Endothelial cell of umbilical vein (primary cell): Measurements from ENCODE around the gene ACTA2.

Experiments used
- EZH2 ChIP-seq: IDR thresholded peaks from 2 replicates; pipeline ENCODE4 v1.6.1; 2012; ENCODE audit warnings: borderline replicate concordance, low read depth, mild to moderate bottlenecking, moderate library complexity, low read length, inconsistent platforms; ENCODE audit not compliant: severe bottlenecking
- TF ChIP-seq, protein P1 (sequence below), 2 donors: IDR thresholded peaks; 1 replicate in 1 of 2; 2 replicates in 1 of 2; pipeline ENCODE4 v1.5.1; 2011; ENCODE audit warnings: low read length in 2 of 2, mild to moderate bottlenecking in 2 of 2, moderate library complexity in 2 of 2, control low read depth in 1 of 2, inconsistent platforms in 1 of 2, low read depth in 1 of 2; ENCODE audit not compliant: insufficient read depth in 1 of 2; ENCODE audit errors: extremely low read depth in 1 of 2
- TF ChIP-seq, protein P2 (sequence below): IDR thresholded peaks from 2 replicates; pipeline ENCODE4 v1.6.1; 2011; ENCODE audit not compliant: insufficient read depth, insufficient read length

DNA sequence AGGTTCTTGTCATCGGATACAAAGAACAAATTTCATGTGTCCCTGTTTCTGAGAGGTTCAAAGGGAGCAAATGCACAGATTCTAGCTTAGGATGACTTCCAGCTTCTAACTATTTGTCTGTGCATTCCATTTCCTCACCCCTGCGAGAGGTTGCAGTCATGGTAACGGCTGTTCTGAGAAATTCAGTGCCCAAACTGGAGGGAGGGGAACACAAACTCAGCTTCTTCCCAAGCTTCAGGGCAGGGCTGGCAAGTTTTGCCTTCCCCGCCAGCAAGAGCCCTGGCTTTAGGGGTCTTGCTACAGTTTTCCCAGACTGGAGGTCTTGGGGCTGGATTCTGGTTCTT lies 49.1 kb upstream of the ACTA2 start:
- TF ChIP-seq, protein P1, sequence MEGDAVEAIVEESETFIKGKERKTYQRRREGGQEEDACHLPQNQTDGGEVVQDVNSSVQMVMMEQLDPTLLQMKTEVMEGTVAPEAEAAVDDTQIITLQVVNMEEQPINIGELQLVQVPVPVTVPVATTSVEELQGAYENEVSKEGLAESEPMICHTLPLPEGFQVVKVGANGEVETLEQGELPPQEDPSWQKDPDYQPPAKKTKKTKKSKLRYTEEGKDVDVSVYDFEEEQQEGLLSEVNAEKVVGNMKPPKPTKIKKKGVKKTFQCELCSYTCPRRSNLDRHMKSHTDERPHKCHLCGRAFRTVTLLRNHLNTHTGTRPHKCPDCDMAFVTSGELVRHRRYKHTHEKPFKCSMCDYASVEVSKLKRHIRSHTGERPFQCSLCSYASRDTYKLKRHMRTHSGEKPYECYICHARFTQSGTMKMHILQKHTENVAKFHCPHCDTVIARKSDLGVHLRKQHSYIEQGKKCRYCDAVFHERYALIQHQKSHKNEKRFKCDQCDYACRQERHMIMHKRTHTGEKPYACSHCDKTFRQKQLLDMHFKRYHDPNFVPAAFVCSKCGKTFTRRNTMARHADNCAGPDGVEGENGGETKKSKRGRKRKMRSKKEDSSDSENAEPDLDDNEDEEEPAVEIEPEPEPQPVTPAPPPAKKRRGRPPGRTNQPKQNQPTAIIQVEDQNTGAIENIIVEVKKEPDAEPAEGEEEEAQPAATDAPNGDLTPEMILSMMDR (IDR thresholded peaks at IDR 0.05; ENCODE audit: extremely low read depth in 1 of 2, insufficient read depth in 1 of 2, low read depth in 1 of 2, low read length in 2 of 2) = no peak
- TF ChIP-seq, protein P2, sequence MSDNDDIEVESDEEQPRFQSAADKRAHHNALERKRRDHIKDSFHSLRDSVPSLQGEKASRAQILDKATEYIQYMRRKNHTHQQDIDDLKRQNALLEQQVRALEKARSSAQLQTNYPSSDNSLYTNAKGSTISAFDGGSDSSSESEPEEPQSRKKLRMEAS = no peak
- no peak for TF ChIP-seq EZH2
